ENCODE data around the gene SYT11.
A peak's percentile ranks its signal among the peaks of the same experiment; 100 is the strongest.

Gene SYT11

DNA sequence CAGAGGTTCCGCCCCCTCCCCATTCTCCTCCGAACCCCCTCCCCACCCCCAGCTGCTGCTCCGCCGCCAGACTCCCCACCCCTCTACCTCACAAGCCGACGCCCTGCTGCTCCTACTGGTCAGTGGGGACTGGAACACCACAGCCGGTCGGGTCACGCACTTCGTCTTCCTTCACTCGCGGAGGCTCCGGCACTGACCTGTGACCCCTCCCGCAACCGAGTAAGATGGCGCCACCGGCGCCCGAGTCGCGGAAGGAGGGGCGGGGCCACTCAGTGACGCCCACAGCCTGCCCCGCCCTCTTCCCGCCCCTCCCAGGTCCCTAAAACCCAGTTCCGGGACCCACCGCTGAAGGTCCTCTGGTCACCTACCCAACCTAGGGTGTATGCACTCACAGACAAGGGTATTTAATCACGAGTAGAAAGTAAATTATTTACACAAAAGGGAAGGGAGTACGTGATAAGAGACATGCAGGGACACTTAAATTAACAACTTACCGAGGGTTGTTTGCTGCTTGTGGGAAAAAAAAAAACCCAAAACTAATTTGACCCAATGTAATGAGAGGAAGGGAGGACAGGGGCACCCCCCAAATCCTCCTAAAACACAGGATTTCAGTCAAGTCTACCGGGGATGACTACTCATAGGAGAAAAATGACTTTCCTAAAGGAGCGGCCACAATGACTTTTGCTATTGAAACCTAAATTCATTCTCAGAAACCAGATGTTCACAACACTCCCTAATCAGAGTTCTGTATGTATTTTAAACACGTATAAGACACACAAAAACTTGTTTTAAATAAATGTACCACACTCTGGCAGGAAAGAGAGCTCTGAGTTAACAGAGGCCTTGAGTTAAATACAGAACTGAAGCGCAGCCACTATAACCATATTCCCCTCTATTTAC is 52.0 kb downstream of the SYT11 start, which contains the start of gene RIT1 (continued):
- TF ChIP-seq, protein P1, sequence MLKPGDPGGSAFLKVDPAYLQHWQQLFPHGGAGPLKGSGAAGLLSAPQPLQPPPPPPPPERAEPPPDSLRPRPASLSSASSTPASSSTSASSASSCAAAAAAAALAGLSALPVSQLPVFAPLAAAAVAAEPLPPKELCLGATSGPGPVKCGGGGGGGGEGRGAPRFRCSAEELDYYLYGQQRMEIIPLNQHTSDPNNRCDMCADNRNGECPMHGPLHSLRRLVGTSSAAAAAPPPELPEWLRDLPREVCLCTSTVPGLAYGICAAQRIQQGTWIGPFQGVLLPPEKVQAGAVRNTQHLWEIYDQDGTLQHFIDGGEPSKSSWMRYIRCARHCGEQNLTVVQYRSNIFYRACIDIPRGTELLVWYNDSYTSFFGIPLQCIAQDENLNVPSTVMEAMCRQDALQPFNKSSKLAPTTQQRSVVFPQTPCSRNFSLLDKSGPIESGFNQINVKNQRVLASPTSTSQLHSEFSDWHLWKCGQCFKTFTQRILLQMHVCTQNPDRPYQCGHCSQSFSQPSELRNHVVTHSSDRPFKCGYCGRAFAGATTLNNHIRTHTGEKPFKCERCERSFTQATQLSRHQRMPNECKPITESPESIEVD (tag by site-specific recombination; IDR thresholded peaks at IDR 0.05): peak; percentile 81
- TF ChIP-seq, protein P2, sequence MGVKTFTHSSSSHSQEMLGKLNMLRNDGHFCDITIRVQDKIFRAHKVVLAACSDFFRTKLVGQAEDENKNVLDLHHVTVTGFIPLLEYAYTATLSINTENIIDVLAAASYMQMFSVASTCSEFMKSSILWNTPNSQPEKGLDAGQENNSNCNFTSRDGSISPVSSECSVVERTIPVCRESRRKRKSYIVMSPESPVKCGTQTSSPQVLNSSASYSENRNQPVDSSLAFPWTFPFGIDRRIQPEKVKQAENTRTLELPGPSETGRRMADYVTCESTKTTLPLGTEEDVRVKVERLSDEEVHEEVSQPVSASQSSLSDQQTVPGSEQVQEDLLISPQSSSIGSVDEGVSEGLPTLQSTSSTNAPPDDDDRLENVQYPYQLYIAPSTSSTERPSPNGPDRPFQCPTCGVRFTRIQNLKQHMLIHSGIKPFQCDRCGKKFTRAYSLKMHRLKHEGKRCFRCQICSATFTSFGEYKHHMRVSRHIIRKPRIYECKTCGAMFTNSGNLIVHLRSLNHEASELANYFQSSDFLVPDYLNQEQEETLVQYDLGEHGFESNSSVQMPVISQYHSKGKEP (tag by site-specific recombination; IDR thresholded peaks at IDR 0.05): no peak
- TF ChIP-seq, protein P3, sequence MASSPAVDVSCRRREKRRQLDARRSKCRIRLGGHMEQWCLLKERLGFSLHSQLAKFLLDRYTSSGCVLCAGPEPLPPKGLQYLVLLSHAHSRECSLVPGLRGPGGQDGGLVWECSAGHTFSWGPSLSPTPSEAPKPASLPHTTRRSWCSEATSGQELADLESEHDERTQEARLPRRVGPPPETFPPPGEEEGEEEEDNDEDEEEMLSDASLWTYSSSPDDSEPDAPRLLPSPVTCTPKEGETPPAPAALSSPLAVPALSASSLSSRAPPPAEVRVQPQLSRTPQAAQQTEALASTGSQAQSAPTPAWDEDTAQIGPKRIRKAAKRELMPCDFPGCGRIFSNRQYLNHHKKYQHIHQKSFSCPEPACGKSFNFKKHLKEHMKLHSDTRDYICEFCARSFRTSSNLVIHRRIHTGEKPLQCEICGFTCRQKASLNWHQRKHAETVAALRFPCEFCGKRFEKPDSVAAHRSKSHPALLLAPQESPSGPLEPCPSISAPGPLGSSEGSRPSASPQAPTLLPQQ (tag by site-specific recombination; IDR thresholded peaks at IDR 0.05): peak; percentile 97
- TF ChIP-seq, protein P4, sequence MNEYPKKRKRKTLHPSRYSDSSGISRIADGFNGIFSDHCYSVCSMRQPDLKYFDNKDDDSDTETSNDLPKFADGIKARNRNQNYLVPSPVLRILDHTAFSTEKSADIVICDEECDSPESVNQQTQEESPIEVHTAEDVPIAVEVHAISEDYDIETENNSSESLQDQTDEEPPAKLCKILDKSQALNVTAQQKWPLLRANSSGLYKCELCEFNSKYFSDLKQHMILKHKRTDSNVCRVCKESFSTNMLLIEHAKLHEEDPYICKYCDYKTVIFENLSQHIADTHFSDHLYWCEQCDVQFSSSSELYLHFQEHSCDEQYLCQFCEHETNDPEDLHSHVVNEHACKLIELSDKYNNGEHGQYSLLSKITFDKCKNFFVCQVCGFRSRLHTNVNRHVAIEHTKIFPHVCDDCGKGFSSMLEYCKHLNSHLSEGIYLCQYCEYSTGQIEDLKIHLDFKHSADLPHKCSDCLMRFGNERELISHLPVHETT (tag by site-specific recombination; IDR thresholded peaks at IDR 0.05): peak; percentile 32; the same call in 1 of the 2 replicates
- TF ChIP-seq KLF9 (tag by site-specific recombination; IDR thresholded peaks at IDR 0.05; ENCODE audit: low read depth): peak; percentile 99
- no peak for TF ChIP-seq ZBTB20 (tag by site-specific recombination; IDR thresholded peaks at IDR 0.05)
- TF ChIP-seq, protein P5, sequence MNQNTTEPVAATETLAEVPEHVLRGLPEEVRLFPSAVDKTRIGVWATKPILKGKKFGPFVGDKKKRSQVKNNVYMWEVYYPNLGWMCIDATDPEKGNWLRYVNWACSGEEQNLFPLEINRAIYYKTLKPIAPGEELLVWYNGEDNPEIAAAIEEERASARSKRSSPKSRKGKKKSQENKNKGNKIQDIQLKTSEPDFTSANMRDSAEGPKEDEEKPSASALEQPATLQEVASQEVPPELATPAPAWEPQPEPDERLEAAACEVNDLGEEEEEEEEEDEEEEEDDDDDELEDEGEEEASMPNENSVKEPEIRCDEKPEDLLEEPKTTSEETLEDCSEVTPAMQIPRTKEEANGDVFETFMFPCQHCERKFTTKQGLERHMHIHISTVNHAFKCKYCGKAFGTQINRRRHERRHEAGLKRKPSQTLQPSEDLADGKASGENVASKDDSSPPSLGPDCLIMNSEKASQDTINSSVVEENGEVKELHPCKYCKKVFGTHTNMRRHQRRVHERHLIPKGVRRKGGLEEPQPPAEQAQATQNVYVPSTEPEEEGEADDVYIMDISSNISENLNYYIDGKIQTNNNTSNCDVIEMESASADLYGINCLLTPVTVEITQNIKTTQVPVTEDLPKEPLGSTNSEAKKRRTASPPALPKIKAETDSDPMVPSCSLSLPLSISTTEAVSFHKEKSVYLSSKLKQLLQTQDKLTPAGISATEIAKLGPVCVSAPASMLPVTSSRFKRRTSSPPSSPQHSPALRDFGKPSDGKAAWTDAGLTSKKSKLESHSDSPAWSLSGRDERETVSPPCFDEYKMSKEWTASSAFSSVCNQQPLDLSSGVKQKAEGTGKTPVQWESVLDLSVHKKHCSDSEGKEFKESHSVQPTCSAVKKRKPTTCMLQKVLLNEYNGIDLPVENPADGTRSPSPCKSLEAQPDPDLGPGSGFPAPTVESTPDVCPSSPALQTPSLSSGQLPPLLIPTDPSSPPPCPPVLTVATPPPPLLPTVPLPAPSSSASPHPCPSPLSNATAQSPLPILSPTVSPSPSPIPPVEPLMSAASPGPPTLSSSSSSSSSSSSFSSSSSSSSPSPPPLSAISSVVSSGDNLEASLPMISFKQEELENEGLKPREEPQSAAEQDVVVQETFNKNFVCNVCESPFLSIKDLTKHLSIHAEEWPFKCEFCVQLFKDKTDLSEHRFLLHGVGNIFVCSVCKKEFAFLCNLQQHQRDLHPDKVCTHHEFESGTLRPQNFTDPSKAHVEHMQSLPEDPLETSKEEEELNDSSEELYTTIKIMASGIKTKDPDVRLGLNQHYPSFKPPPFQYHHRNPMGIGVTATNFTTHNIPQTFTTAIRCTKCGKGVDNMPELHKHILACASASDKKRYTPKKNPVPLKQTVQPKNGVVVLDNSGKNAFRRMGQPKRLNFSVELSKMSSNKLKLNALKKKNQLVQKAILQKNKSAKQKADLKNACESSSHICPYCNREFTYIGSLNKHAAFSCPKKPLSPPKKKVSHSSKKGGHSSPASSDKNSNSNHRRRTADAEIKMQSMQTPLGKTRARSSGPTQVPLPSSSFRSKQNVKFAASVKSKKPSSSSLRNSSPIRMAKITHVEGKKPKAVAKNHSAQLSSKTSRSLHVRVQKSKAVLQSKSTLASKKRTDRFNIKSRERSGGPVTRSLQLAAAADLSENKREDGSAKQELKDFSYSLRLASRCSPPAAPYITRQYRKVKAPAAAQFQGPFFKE (tag by site-specific recombination; IDR thresholded peaks at IDR 0.05; ENCODE audit: borderline replicate concordance): no peak
- no peak for TF ChIP-seq ZNF132 (tag by site-specific recombination; IDR thresholded peaks at IDR 0.05; ENCODE audit: borderline replicate concordance)
- TF ChIP-seq ZNF121 (tag by site-specific recombination; IDR thresholded peaks at IDR 0.05): no peak
- TF ChIP-seq, protein P6, sequence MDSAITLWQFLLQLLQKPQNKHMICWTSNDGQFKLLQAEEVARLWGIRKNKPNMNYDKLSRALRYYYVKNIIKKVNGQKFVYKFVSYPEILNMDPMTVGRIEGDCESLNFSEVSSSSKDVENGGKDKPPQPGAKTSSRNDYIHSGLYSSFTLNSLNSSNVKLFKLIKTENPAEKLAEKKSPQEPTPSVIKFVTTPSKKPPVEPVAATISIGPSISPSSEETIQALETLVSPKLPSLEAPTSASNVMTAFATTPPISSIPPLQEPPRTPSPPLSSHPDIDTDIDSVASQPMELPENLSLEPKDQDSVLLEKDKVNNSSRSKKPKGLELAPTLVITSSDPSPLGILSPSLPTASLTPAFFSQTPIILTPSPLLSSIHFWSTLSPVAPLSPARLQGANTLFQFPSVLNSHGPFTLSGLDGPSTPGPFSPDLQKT (IDR thresholded peaks at IDR 0.05; ENCODE audit: borderline replicate concordance, low read depth, low read length): no peak
- TF ChIP-seq ZNF426 (tag by site-specific recombination; IDR thresholded peaks at IDR 0.05): no peak
- TF ChIP-seq ZNF664 (tag by site-specific recombination; IDR thresholded peaks at IDR 0.05): peak; percentile 26; the same call in 1 of the 2 replicates
- no peak for TF ChIP-seq ZNF292 (tag by site-specific recombination; IDR thresholded peaks at IDR 0.05; ENCODE audit: borderline replicate concordance, low read depth)
- no peak for TF ChIP-seq ZNF558 (tag by site-specific recombination; IDR thresholded peaks at IDR 0.05)
- TF ChIP-seq, protein P7, sequence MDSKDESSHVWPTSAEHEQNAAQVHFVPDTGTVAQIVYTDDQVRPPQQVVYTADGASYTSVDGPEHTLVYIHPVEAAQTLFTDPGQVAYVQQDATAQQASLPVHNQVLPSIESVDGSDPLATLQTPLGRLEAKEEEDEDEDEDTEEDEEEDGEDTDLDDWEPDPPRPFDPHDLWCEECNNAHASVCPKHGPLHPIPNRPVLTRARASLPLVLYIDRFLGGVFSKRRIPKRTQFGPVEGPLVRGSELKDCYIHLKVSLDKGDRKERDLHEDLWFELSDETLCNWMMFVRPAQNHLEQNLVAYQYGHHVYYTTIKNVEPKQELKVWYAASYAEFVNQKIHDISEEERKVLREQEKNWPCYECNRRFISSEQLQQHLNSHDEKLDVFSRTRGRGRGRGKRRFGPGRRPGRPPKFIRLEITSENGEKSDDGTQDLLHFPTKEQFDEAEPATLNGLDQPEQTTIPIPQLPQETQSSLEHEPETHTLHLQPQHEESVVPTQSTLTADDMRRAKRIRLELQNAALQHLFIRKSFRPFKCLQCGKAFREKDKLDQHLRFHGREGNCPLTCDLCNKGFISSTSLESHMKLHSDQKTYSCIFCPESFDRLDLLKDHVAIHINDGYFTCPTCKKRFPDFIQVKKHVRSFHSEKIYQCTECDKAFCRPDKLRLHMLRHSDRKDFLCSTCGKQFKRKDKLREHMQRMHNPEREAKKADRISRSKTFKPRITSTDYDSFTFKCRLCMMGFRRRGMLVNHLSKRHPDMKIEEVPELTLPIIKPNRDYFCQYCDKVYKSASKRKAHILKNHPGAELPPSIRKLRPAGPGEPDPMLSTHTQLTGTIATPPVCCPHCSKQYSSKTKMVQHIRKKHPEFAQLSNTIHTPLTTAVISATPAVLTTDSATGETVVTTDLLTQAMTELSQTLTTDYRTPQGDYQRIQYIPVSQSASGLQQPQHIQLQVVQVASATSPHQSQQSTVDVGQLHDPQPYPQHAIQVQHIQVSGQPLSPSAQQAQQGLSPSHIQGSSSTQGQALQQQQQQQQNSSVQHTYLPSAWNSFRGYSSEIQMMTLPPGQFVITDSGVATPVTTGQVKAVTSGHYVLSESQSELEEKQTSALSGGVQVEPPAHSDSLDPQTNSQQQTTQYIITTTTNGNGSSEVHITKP (tag by site-specific recombination; IDR thresholded peaks at IDR 0.05): peak; percentile 56; the same call in 1 of the 2 replicates
- TF ChIP-seq GLIS2 (tag by site-specific recombination; IDR thresholded peaks at IDR 0.05): no peak
- peak; percentile 61 for TF ChIP-seq ZNF629 (tag by site-specific recombination; IDR thresholded peaks at IDR 0.05)
- TF ChIP-seq ZNF140 (tag by site-specific recombination; IDR thresholded peaks at IDR 0.05): no peak
- no peak for TF ChIP-seq ZBTB8A (tag by site-specific recombination; IDR thresholded peaks at IDR 0.05)
- TF ChIP-seq ZBTB48 (tag by site-specific recombination; IDR thresholded peaks at IDR 0.05): peak; percentile 55; the same call in 1 of the 2 replicates

Measured in HEK293 (cell line).